Hepatocyte (in vitro differentiated cells): ENCODE results near the gene PLCB4. TPM values are rescaled to one million over a fixed set of nuclear protein-coding genes. Genes with fewer than 3 reads are reported as not detected.

Experiments used
- DNase-seq: peaks from one replicate; pipeline ENCODE4 v3.0.0-alpha.2; 2016; ENCODE audit warnings: low spot score
- H2AFZ ChIP-seq: fragments of 200-600 bp; sonication (generic); 2 replicates; pipeline ENCODE4 v1.6.0; 2016; ENCODE audit warnings: antibody characterized with exemption, mild to moderate bottlenecking
- H3K27ac ChIP-seq: fragments of 200-600 bp; sonication (generic); 2 replicates; pipeline ENCODE4 v1.5.1; 2016; ENCODE audit warnings: mild to moderate bottlenecking
- H3K27me3 ChIP-seq: fragments of 200-600 bp; sonication (generic); 2 replicates; pipeline ENCODE4 v1.6.1; 2016
- H3K36me3 ChIP-seq: fragments of 200-600 bp; sonication (generic); replicated peaks from 2 replicates; pipeline ENCODE4 v1.5.1; 2016; ENCODE audit warnings: low read depth; ENCODE audit not compliant: insufficient read depth
- H3K4me1 ChIP-seq: fragments of 200-600 bp; sonication (generic); 2 replicates; pipeline ENCODE4 v1.5.1; 2016; ENCODE audit warnings: mild to moderate bottlenecking, moderate library complexity; ENCODE audit not compliant: insufficient read depth
- H3K4me2 ChIP-seq: fragments of 200-600 bp; sonication (generic); 2 replicates; pipeline ENCODE4 v1.6.0; 2016
- H3K4me3 ChIP-seq: fragments of 200-600 bp; sonication (generic); 2 replicates; pipeline ENCODE4 v1.5.1; 2016; ENCODE audit warnings: mild to moderate bottlenecking
- H3K79me2 ChIP-seq: fragments of 200-600 bp; sonication (generic); 2 replicates; pipeline ENCODE4 v1.6.0; 2017; ENCODE audit warnings: mild to moderate bottlenecking
- H3K9me2 ChIP-seq: fragments of 200-600 bp; sonication (generic); replicated peaks from 2 replicates; pipeline ENCODE4 v1.6.0; 2017; ENCODE audit warnings: mild to moderate bottlenecking; ENCODE audit not compliant: insufficient read depth
- H3K9me3 ChIP-seq: fragments of 200-600 bp; sonication (generic); 2 replicates; pipeline ENCODE4 v1.5.1; 2016; ENCODE audit warnings: low read depth, mild to moderate bottlenecking
- H4K20me1 ChIP-seq: fragments of 200-600 bp; sonication (generic); 2 replicates; pipeline ENCODE4 v1.6.0; 2016; ENCODE audit warnings: mild to moderate bottlenecking; ENCODE audit not compliant: insufficient read depth, poor library complexity, severe bottlenecking
- CTCF ChIP-seq: fragments of 200-600 bp; sonication (generic); IDR thresholded peaks from 2 replicates; pipeline ENCODE4 v1.5.1; 2016; ENCODE audit warnings: antibody characterized with exemption, mild to moderate bottlenecking; ENCODE audit not compliant: poor library complexity
- EZH2 ChIP-seq: fragments of 200-600 bp; sonication (generic); IDR thresholded peaks from 2 replicates; pipeline ENCODE4 v1.6.1; 2016; ENCODE audit warnings: antibody characterized with exemption, mild to moderate bottlenecking, borderline replicate concordance
- EZH2phosphoT487 ChIP-seq: fragments of 200-600 bp; sonication (generic); IDR thresholded peaks from one replicate; pipeline ENCODE4 v1.6.1; 2018; ENCODE audit warnings: antibody characterized with exemption, mild to moderate bottlenecking, low read depth, moderate library complexity; ENCODE audit not compliant: unreplicated experiment, severe bottlenecking
- WGBS: methylation state at CpG from one replicate; pipeline ENCODE4 v1.1.6; 2016; ENCODE audit warnings: low lambda C conversion rate; ENCODE audit errors: missing lambda C conversion rate; 5-methylcytosine and 5-hydroxymethylcytosine counted together
- polyA plus RNA-seq: library from polyadenylated mRNA; unstranded; fragments of >200 nt; fragmentation: Nextera tagmentation; extraction: Ambion mirVana; gene quantifications from 2 replicates; pipeline ENCODE4 v1.2.1, GENCODE V29; 2016
- total RNA-seq: library from RNA; depleted of rRNA; stranded (reverse); fragments of >200 nt; gene quantifications from 2 replicates; pipeline ENCODE4 v1.2.3, GENCODE V29; 2014

Gene PLCB4
- total and polyA plus RNA-seq, 2 experiments from 2014 or later, result 6.4 to 15.0 TPM

- Histone ChIP-seq H3K9me2 (no peaks in the 10 kb centered on the region), H3K36me3 (no peaks in the 10 kb centered on the region), H2AFZ (no peak overlapping the region), H3K27me3 (no peaks in the 10 kb centered on the region), H4K20me1 (no peaks in the 10 kb centered on the region), H3K4me3 (no peak overlapping the region), H3K9me3 (no peaks in the 10 kb centered on the region), H3K79me2 (no peaks in the 10 kb centered on the region), H3K4me2 (no peak overlapping the region), H3K4me1 (peaks cover 3% of the 10 kb centered on the region), H3K27ac (no peak overlapping the region)
- DNase-seq, result no peak
- TF ChIP-seq CTCF, result no peak
- TF ChIP-seq EZH2phosphoT487, result no peak
- TF ChIP-seq EZH2, result no peak
- 43% methylated on average over 2 of the region's 2 CpGs for WGBS
These were observed 91.9 kb downstream of the PLCB4 start for GRCh38 chr20:9160757-9161156.

- Histone ChIP-seq H2AFZ (no peak overlapping the region), H3K27me3 (no peaks in the 10 kb centered on the region), H3K9me2 (no peaks in the 10 kb centered on the region), H3K36me3 (no peaks in the 10 kb centered on the region), H3K4me2 (no peak overlapping the region), H3K4me3 (no peak overlapping the region), H3K27ac (no peak overlapping the region), H3K4me1 (peaks cover 3% of the 10 kb centered on the region), H4K20me1 (no peaks in the 10 kb centered on the region), H3K79me2 (no peaks in the 10 kb centered on the region), H3K9me3 (no peaks in the 10 kb centered on the region)
- TF ChIP-seq CTCF, result no peak
- TF ChIP-seq EZH2phosphoT487, result no peak
- no peak for TF ChIP-seq EZH2
- DNase-seq, result no peak
- WGBS, result 72% methylated on average over 4 of the region's 4 CpGs
These were observed 92.4 kb downstream of the PLCB4 start for GRCh38 chr20:9161311-9161710.

- Histone ChIP-seq H3K36me3 (no peaks in the 10 kb centered on the region), H3K9me2 (no peaks in the 10 kb centered on the region), H3K27me3 (no peaks in the 10 kb centered on the region), H3K4me1 (peaks cover 3% of the 10 kb centered on the region), H3K4me2 (no peak overlapping the region), H2AFZ (no peak overlapping the region), H4K20me1 (no peaks in the 10 kb centered on the region), H3K27ac (no peak overlapping the region), H3K79me2 (no peaks in the 10 kb centered on the region), H3K9me3 (no peaks in the 10 kb centered on the region), H3K4me3 (no peak overlapping the region)
- 90% methylated on average over 3 of the region's 3 CpGs for WGBS
- TF ChIP-seq EZH2phosphoT487, result no peak
- TF ChIP-seq EZH2, result no peak
- TF ChIP-seq CTCF, result no peak
- DNase-seq, result no peak
These were observed 94.4 kb downstream of the PLCB4 start for GRCh38 chr20:9163251-9163650.

GRCh38 chr20:9163995-9164394 lies 95.1 kb downstream of the PLCB4 start:
- H3K79me2 ChIP-seq, result no peaks in the 10 kb centered on the region
- no peak overlapping the region for H3K4me3 ChIP-seq
- no peak overlapping the region for H2AFZ ChIP-seq
- no peaks in the 10 kb centered on the region for H3K9me2 ChIP-seq
- H3K27me3 ChIP-seq, result no peaks in the 10 kb centered on the region
- no peaks in the 10 kb centered on the region for H3K9me3 ChIP-seq
- WGBS, result 65% methylated on average over 1 of the region's 1 CpG
- no peak for DNase-seq
- peaks cover 3% of the 10 kb centered on the region for H3K4me1 ChIP-seq
- H3K36me3 ChIP-seq, result no peaks in the 10 kb centered on the region
- TF ChIP-seq EZH2 (no peak), CTCF (no peak), EZH2phosphoT487 (no peak)
- no peaks in the 10 kb centered on the region for H4K20me1 ChIP-seq
- no peak overlapping the region for H3K27ac ChIP-seq
- no peak overlapping the region for H3K4me2 ChIP-seq
